Prostate gland (tissue), 2 donors: ENCODE measurements around the gene VPS52. TPM values are rescaled to one million over a fixed set of nuclear protein-coding genes. Genes with fewer than 3 reads are reported as not detected.
A peak's percentile ranks its signal among the peaks of the same experiment; 100 is the strongest.

Experiments used
- DNase-seq: peaks from one replicate; pipeline ENCODE4 v3.0.0-alpha.2; 2019; ENCODE audit warnings: low spot score
- H3K27ac ChIP-seq, 2 donors: fragments of 200-600 bp; sonication (generic); 2 replicates each; pipeline ENCODE4 v1.5.1; 2017 to 2019
- H3K27me3 ChIP-seq: fragments of 200-600 bp; sonication (generic); replicated peaks from 2 replicates; pipeline ENCODE4 v1.5.1; 2019; ENCODE audit not compliant: insufficient read depth
- H3K36me3 ChIP-seq, 2 donors: fragments of 200-600 bp; sonication (generic); 1 replicate in 1 of 2; 2 replicates in 1 of 2; pipeline versions ENCODE4 v1.5.1 to v1.8.1; 2017 to 2019
- H3K4me1 ChIP-seq: fragments of 200-600 bp; sonication (generic); replicated peaks from 2 replicates; pipeline ENCODE4 v1.5.1; 2019
- H3K4me3 ChIP-seq, 2 donors: fragments of 200-600 bp; sonication (generic); 2 replicates each; pipeline ENCODE4 v1.5.1; 2017 to 2019
- H3K9me3 ChIP-seq: fragments of 200-600 bp; sonication (generic); 2 replicates; pipeline ENCODE4 v1.5.1; 2017
- POLR2A ChIP-seq: fragments of 450-650 bp; IDR thresholded peaks from one replicate; pipeline ENCODE4 v1.6.1; 2016; ENCODE audit warnings: antibody characterized with exemption, mild to moderate bottlenecking
- POLR2AphosphoS5 ChIP-seq: sonication (generic); formaldehyde crosslinking; IDR thresholded peaks from one replicate; pipeline ENCODE4 v1.6.1; 2017; ENCODE audit warnings: antibody characterized with exemption
- WGBS: methylation state at CpG from one replicate; pipeline ENCODE4 v1.1.5; 2018; 5-methylcytosine and 5-hydroxymethylcytosine counted together
- intact Hi-C: fragments of 100-400 bp; cut with DNase I; formaldehyde crosslinking; loops from one replicate; pipeline ENCODE4 v1.14.2; 2022
- total RNA-seq, 2 donors: library from RNA; depleted of rRNA; stranded (reverse); fragments of >200 nt; gene quantifications; one replicate each; pipeline ENCODE4 v1.1.0, GENCODE V29; 2016
- TF ChIP-seq, protein P1 (sequence below), 4 experiments: fragments of 200-600 bp in 2 of 4; fragments of 450-650 bp in 2 of 4; sonication (generic) in 2 of 4; IDR thresholded peaks; 1 replicate in 3 of 4; 2 replicates in 1 of 4; pipeline ENCODE4 v1.5.1; 2016 to 2019; ENCODE audit warnings: antibody characterized with exemption in 4 of 4, mild to moderate bottlenecking in 2 of 4, moderate library complexity in 2 of 4

Gene VPS52
- total RNA-seq, 2 donors from 2014 or later = 42.2 to 55.0 TPM

DNA sequence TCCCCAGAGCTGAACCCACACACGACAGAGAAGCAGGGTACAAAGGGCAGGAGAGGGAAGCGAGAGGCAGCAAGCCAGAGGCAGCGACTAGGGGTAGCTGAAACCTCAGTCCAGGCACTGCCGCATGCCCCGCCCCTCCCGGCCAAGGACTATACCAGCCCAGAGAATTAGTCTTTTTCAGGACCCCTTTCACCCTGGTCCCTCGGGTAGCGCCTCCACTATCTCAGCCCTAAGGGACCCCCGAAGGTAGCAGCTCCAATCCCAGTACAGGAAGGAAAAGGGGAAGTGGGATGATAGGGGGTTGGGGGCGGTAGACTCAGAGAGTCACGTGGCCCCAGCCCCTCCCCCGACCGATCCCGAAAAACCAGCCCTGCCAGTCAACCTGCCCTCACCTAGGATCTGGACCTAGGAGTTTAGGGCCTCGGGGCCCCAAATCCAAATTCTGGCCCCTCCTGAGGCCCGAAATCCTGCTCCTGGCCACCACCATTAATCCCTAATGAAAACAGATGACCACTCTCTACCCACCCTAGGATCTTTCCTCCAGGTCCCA, 25.8 kb upstream of the VPS52 start:
- intact Hi-C loops = no loop called here
- Histone ChIP-seq H3K27me3 (no peaks in the 10 kb centered on the region), H3K4me3 (peak overlapping the region; percentile 64 to 70), H3K9me3 (no peaks in the 10 kb centered on the region), H3K36me3 (peaks cover 0 to 3% of the 10 kb centered on the region in 2 donors), H3K27ac (peak overlapping the region; percentile 95 to 96), H3K4me1 (peaks cover 4% of the 10 kb centered on the region)
- TF ChIP-seq POLR2A = peak; percentile 13
- TF ChIP-seq POLR2AphosphoS5 = no peak
- TF ChIP-seq, protein P1, sequence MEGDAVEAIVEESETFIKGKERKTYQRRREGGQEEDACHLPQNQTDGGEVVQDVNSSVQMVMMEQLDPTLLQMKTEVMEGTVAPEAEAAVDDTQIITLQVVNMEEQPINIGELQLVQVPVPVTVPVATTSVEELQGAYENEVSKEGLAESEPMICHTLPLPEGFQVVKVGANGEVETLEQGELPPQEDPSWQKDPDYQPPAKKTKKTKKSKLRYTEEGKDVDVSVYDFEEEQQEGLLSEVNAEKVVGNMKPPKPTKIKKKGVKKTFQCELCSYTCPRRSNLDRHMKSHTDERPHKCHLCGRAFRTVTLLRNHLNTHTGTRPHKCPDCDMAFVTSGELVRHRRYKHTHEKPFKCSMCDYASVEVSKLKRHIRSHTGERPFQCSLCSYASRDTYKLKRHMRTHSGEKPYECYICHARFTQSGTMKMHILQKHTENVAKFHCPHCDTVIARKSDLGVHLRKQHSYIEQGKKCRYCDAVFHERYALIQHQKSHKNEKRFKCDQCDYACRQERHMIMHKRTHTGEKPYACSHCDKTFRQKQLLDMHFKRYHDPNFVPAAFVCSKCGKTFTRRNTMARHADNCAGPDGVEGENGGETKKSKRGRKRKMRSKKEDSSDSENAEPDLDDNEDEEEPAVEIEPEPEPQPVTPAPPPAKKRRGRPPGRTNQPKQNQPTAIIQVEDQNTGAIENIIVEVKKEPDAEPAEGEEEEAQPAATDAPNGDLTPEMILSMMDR (IDR thresholded peaks at IDR 0.05) = peak in 2 of 4 experiments; percentile 13 to 19
- DNase-seq = peak; percentile 83
- WGBS = 8% methylated on average over 16 of the region's 16 CpGs

DNA sequence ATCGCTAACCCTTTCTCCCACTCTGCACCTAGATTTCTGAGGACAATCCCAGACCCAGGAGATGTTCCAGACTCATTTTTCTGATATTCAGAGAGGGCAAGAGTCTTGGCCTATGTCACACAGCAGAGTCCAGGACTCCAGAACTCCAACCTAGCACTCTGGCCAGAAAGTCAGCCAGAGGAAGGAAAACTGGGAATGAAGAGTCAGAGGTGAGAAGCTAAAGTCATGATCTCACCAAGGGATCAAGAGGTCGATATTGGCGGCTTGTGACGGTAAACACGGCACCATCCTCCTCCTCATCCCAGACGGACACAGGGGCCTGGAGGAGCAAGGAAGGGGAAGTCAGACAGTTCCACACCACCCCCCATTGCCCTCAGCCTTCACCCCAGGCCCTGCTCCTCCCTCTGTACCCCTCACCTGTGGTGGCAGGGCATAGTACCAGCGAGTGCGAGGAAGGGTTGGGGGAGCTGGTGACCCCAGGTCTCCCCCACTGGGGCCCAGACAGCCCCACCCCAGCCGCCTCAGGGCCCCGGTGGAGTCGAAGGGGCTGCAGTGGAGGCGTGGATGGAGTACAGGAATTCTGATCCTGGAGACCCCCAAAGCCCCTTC, 25.2 kb upstream of the VPS52 start:
- peaks cover 0 to 3% of the 10 kb centered on the region in 2 donors for H3K36me3 ChIP-seq
- peak overlapping the region; percentile 64 to 70 for H3K4me3 ChIP-seq
- H3K27ac ChIP-seq = peak overlapping the region; percentile 95 to 96
- H3K9me3 ChIP-seq = no peaks in the 10 kb centered on the region
- TF ChIP-seq POLR2A = no peak
- no peak for TF ChIP-seq POLR2AphosphoS5
- TF ChIP-seq, protein P1 (IDR thresholded peaks at IDR 0.05) = no peak
- no peak for DNase-seq
- intact Hi-C loops = no loop called here
- WGBS = 58% methylated on average over 12 of the region's 12 CpGs
- H3K4me1 ChIP-seq = peaks cover 4% of the 10 kb centered on the region
- no peaks in the 10 kb centered on the region for H3K27me3 ChIP-seq

DNA sequence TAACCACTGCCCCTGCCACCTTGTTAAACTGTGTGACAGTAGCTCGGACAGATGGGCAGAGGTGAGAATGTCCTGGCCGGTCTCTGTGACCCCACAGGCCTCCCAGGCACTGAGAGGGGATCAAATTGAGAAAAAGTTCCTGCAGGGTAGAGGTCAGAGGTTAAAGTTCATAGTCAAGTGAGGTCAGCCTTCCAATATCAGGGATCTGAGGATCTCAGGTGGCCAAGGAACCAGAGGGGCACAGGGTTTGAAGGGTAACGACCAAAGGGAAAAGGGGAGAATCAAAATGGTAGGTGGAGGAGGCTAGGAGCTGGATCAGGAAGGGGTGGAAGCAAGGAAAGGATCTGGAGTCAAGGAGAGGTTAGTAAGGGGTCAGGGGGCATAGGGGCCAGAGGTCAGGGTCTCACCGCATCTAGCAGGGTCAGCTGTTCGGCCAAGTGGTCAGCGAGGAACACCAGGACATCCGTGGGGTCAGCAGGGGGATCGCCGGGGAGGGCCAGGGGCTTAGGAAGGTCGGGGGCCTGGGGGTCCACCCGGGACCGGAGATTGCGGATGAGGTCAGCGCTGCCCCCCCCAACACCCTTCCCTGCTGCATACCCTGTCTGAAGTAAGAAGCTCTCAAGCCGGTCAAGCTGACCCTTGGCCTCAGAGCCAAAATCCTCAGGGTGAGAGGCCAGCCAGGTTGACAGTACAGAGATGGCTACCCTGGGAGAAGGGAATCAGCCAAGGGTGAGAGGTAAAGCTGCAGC, 24.1 kb upstream of the VPS52 start:
- no peak for DNase-seq
- H3K36me3 ChIP-seq = peaks cover 0 to 3% of the 10 kb centered on the region in 2 donors
- intact Hi-C loops = no loop called here
- 86% methylated on average over 15 of the region's 15 CpGs for WGBS
- peak overlapping the region in 1 of 2 donors; percentile 96 for H3K27ac ChIP-seq
- H3K4me3 ChIP-seq = no peak overlapping the region
- no peaks in the 10 kb centered on the region for H3K27me3 ChIP-seq
- H3K9me3 ChIP-seq = no peaks in the 10 kb centered on the region
- TF ChIP-seq, protein P1 (IDR thresholded peaks at IDR 0.05) = no peak
- TF ChIP-seq POLR2A (no peak), POLR2AphosphoS5 (no peak)
- H3K4me1 ChIP-seq = peaks cover 4% of the 10 kb centered on the region

DNA sequence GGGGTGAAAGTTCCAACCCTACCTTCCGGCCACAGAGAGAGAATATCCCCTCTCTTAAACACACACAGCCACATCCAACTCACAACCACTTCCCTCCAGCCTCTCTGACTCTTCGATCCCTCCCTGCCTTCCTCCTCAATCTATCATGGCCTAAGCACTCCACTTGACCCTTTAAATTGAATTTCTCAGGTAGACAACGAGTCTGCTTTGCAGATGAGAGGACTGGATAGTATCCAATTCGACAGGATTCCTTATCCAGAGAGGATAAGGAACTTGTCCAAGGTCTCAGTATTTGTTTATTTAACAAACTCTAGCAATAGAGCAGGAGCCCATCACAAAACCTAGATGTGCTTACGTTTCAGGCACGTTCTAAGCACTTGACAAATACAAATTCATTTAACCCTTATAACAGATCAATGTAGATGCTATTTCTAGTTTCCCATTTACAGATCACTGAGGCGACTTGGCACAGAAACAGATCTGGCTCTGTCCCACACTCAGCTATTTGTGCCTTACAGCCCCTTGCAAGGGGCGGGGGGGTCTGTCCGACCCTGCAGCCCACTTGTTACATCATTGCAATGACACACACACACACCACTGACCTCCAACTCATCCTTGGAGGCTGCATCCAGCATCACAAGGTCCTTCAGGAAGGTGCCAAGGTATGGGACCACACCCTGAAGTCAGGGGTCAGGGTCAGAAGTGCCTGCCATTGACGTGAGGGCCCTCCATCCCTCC, 22.6 kb upstream of the VPS52 start:
- no peak for DNase-seq
- TF ChIP-seq, protein P1 (IDR thresholded peaks at IDR 0.05) = no peak
- TF ChIP-seq POLR2A (no peak), POLR2AphosphoS5 (no peak)
- Histone ChIP-seq H3K4me3 (no peak overlapping the region), H3K4me1 (peaks cover 7% of the 10 kb centered on the region), H3K9me3 (no peaks in the 10 kb centered on the region), H3K27ac (peak overlapping the region in 1 of 2 donors; percentile 6), H3K36me3 (peaks cover 0 to 3% of the 10 kb centered on the region in 2 donors), H3K27me3 (no peaks in the 10 kb centered on the region)
- intact Hi-C loops = no loop called here
- 63% methylated on average over 10 of the region's 10 CpGs for WGBS
